ENCODE data around the gene LAGE3.

Gene LAGE3

DNA sequence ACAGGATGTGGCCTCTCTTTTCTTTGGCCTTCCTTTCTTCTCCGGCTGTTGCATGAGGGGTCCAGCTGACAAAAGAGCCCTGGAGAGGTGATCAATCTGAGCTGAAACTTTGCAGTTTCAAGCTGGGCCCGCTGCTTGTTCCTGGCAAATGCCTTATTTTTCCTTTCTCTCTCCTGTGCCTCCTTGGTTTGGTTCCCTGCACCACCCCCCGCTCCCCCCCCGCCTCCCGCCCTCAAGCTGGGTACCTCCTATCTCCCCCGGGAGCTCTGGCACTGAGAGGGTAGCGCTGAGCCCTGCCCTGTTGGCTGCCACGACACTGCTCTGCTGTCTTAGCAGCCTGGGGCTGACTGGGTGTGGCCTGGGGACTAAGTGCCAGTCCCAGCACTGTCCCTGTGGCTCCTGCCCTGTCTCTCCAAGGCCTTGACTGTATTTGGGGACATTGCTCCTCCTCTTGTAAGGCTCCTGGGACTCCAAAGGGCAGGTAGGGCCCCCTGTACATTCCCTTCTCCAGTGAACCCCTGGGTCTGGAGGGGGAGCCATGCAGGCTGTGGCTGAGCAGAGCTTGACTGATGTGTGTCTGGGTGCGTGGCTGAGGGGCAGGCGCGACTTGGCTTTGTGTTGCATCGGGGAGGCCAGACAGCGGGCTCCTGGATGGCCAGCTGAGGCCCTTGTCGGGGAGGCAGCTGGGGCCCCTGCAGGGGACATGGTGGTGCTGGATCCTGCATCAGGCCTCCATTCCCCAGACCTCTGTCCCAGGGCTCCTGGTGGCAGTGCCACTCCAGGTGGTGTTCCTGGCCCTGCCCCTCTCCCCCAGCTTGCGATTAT, 19.9 kb downstream of the LAGE3 start:
- DNase-seq (ENCODE audit: low read depth in 2 of 3, low spot score in 2 of 3) = no peak

DNA sequence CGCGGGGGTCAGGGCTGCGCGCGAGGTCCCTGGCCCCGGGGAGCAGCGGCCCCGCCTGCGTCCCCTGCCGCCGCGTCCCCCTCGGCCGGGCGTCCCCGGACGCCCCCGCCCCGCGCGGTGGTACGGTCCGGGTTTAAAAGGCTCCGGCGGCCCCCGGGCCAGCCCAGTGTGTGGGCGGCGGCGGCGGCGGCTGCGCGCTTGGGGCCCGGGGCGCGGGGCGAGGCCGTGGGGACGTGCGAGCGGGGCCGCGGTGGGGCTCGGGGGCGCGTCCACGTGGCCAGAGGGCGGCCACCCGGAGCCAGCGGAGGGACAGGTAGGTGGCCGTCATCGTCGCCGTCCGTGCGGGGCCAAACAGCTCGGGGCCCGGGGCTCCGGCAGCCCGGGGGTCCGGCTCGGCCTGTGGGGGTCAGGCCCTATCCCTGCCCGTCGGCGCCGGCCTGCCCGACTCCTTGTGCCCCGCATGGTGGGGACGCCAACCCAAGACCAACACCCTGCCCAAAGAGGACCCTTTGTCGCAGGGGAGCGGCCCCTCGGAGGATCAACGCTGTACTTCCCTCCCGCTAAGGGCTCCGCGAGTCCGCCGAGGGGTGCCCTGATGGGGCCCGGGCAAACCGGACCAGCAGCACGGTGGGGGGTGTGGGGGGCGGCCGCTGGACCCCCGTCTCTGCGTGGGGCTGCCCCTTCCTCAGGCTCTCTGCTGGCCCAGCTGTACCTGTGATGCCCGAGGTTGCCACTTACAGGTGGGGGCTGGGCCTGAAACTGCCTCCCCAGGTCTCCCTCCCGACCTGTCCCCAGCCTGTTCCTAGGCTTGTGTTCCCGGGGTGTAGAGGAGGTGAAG, 20.7 kb downstream of the LAGE3 start, which contains the start of gene PLXNA3:
Gene PLXNA3, plus strand, starts transcription at position 166 of the 838 bp plus-strand sequence. CDS start 1,903 bp downstream, outside the sequence.
- peak in 1 of 3 experiments; percentile 40 for DNase-seq (ENCODE audit: low read depth in 2 of 3, low spot score in 2 of 3)

DNA sequence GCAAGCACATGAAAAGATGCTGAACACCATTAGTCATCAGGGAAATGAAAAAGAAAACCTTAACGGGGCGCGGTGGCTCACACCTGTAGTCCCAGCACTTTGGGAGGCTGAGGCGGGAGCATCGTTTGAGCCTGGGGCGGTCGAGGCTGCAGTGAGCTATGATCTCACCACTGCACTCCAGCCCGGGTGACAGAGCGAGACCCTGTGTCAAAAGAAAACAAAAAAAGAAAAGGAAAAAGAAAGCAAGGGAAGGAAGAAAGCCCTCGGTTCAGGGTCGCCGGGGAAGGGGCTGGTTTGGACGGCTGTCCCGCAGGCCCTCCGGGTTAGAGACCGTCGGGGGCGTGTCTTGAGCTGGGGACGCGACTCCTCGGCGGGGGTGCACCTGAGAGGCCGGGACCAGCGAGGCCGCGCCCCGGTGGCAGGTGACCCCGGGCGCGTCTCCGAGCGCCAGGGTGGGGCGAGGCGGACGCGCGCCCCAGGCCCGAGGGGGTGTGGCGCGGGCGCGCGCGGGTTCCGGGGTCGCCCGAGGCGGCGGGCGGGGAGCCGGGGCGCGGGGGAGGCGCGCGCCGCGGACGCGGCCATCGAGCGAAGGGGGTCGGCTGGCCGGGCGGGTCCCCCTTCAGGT, 21.5 kb downstream of the LAGE3 start:
- peak in 1 of 3 experiments; percentile 22 for DNase-seq (ENCODE audit: low read depth in 2 of 3, low spot score in 2 of 3)

DNA sequence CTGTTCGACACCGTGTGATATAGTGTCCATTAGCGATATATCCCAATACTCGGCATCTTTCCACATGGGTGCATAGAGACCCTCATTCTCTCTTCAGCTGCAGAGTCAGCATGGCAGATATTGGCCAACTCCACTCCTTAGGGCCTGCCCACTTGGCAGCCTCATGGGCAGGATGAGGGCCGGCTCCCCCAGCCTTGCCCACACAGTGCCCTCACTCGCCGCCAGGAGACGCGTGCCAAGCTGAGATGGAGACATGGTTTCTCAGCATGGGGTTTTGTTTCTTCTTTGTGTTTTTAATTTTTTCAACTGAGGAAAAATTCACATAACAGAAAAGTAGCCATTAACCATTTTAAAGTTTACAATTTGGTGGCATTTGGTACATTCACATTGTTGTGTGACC, 26.3 kb downstream of the LAGE3 start:
- DNase-seq (ENCODE audit: low read depth in 2 of 3, low spot score in 2 of 3) = no peak

DNA sequence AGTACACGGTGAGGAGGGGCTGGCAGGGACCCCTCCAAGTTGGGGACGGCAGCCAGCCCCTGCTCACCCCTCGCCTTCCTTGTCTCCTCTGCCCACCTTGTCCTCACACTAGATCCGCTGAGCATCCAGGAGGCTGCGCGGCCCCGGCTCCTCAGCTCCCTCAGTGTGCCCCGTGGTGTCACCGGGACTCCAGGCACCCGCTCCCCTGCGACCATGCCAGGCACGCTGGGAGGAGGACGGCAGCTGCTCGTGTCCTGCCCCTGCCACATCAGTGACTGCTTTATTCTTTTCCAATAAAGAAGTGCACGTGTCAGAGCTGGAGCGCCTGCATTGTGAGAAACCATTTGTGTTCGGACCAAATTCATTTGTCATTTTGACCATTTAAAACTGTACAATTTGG, 28.8 kb downstream of the LAGE3 start:
- DNase-seq (ENCODE audit: low read depth in 2 of 3, low spot score in 2 of 3) = no peak

DNA sequence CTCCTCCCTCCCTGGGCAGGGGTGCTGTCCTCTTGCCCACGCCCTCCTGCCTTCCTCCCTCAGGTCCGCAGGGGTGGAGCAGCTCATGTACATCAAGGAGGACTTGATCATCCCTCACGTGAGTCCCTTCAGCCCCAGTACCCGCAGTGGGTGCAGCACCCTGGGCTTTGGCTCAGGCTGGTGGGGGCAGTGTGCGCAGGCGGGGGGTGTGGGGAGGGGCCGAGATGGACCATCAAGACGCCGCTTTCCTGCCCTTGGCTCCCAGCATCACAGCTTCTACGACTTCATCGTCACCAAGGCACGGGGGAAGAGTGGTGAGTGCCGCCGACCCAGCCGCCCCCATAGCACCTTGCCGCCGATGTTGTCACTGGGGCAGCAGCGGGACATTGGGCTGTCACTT, 29.5 kb downstream of the LAGE3 start:
- no peak for DNase-seq (ENCODE audit: low read depth in 2 of 3, low spot score in 2 of 3)

DNA sequence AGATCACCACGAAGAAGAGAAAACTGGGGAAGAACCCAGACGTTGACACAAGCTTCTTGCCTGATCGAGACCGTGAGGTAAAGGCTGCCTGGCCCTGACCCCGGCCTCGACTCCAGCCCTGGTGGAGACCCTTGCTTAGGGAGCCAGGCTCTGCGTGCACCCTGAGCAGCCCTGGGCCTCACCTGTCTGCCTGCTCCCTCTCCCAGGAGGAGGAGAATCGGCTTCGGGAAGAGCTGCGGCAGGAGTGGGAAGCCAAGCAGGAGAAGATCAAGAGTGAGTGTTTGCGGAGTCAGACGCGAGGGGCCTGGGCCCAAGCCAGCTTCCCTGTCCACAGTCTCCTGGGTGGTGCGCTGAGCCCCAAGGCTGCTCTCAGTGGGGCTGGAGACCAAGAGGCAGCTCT, 30.6 kb downstream of the LAGE3 start:
- no peak for DNase-seq (ENCODE audit: low read depth in 2 of 3, low spot score in 2 of 3)

DNA sequence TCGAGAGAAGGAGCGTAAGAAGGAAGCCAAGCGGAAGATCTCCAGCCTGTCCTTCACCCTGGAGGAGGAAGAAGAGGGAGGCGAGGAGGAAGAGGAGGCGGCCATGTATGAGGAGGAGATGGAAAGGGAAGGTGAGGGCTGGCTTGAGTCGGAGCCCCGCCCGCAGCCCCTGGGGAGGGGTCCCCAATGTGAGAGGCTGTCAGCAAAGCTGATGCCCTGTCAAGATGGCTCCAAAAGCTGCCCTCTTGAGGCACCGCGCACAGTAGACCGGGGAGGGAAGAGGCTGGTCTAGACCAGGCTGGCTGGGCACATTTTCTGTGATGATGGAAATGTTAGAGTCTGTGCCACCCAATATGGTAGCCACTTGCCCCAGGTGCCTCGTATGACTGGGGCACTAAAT, 32.7 kb downstream of the LAGE3 start:
- no peak for DNase-seq (ENCODE audit: low read depth in 2 of 3, low spot score in 2 of 3)

DNA sequence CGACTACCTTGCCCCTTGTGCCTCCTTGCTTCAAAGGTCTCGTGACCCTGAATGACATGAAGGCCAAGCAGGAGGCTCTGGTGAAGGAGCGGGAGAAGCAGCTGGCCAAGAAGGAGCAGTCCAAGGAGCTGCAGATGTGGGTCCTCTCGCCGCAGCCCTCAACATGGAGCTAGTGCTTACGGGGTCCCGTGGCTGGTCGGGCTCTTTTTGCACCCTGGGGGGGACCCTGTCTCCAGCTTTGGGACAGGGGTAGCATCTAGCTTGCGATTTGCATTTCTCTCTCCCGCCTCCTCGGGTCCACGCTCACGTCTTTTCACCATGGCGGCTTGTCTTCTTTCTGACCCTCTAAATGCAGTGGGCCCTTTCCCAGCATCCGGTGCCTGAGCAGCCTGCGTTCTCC, 33.3 kb downstream of the LAGE3 start:
- DNase-seq (ENCODE audit: low read depth in 2 of 3, low spot score in 2 of 3) = no peak

DNA sequence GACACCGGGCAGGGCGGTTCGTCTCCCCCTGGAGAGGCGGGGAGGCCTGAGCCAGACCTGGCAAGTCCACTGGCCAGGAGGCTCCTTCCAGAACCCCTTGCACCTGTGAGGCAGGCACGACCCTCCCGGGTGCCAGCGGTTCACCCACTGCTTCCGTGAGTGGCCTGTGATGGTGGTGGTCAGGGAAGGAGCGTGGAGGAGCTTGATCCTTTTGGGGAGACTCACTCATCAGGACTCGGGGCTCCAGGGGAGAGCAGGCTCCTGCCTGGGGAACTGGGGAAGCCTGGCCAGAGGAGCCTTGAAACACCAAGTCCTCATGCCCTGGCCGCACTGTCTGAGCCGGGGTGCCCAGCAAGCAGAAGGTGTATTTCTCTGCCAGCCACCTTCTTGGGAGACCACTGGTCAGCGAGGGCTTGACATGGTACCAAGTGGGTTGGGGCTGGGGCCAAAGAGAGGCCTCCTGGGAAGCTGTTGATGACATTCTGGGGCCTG, 34.3 kb downstream of the LAGE3 start:
- DNase-seq (ENCODE audit: low read depth in 2 of 3, low spot score in 2 of 3) = no peak

DNA sequence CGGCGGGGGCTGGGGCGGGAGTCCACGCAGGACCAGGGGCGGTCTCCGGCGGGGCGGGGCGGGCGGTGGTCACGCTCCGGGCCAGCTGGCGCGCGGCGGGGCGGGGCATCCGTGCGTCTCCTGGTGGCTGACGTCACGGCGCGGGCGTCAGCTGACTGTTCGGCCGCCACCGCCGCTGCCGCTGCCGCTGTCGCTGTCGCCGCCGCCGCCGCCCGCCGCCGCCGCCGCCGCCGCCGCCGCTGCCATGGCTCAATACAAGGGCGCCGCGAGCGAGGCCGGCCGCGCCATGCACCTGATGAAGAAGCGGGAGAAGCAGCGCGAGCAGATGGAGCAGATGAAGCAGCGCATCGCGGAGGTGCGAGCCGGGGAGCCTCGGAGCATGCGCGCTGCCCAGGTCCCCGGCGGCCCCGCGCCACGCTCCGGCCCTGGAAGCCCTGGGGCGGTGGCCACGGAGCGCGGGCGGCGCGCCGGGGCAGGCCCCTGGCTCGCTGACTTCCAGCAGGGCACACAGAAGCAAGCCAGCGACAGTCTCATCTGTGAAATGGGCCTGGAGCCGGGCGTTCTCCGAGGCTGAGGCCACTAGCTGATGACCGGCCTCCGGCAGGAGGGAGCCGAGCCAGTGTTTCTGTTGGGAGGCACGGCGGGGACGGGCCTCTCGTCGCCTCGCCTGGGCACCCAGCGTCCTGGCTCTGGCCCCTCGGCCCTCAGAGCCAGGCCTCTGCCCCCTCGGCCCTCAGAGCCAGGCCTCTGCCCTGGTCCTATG, 34.9 kb downstream of the LAGE3 start, which contains the start of gene FAM50A:
Gene FAM50A, plus strand, starts transcription at position 150 of the 763 bp plus-strand sequence. Its CDS starts 95 bp downstream, at position 245.
- DNase-seq (ENCODE audit: low read depth in 2 of 3, low spot score in 2 of 3) = peak in 1 of 3 experiments; percentile 48

DNA sequence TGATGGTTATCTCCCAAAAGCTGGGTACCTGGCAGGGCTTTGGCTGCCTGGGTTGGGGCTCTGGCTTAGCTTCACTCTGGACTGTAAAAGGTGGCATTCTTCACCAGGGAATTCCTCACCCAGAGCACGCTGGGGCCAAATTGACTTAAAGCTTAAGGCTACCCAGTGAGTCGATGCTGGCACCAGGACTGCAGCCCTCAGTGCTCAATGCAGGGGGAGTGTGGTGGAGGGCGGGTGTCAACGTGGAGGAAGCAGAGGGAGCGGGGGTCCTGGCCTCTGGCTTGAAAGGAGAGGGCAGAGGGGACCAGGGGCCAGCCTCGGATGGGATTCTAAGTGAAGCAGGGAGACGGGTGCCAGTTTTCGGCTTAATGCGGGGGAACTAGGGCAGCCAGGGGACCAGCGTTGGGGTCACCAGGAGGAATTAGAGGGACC, 35.6 kb downstream of the LAGE3 start:
- DNase-seq (ENCODE audit: low read depth in 2 of 3, low spot score in 2 of 3) = no peak

DNA sequence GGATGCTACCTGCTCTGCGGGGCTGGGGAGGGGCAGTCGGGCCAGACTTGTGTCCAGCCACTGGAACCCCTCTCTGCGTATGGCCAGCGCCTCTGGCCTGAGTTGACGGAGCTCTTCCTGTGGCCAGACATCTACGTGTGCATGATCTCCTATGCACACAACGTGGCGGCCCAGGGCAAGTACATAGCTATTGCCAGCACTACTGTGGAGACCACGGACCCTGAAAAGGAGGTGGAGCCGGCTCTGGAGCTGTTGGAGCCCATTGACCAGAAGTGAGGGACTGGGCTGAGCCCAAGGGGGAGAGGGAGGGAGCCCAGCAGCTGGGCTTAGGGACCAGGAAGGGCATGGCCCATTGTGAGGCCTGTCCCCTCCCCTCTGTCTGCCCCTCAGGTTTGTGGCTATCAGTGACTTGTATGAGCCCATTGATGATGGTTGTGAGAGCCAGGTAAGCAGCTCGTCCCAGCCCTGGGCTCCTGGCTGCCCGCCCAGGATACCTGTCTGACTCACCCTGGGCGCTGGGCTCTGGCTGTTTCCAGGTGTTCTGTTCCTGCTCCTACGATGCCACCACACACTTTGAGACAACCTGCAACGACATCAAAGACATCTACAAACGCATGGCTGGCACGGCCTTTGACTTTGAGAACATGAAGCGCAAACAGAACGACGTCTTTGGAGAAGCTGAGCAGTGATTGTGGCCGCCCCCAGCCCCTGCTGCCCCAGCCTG, 36.9 kb downstream of the LAGE3 start:
- no peak for DNase-seq (ENCODE audit: low read depth in 2 of 3, low spot score in 2 of 3)

DNA sequence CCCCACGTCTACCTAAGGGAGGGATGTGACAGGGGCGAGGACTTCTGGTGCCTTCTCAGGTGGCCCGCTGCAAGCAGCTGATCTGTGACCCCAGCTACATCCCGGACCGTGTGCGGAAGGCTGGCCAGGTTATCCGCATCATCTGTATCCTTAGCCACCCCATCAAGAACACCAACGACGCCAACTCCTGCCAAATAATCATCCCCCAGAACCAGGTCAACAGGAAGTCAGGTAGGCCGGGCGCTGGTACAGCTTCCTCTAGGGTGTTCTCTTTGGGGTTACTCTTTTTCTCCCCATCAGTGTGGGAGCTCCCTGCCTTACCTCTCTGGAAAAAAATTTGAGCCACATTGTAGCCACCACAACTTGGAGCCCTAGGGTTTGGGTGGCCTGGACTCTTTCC, 37.5 kb downstream of the LAGE3 start:
- no peak for DNase-seq (ENCODE audit: low read depth in 2 of 3, low spot score in 2 of 3)

DNA sequence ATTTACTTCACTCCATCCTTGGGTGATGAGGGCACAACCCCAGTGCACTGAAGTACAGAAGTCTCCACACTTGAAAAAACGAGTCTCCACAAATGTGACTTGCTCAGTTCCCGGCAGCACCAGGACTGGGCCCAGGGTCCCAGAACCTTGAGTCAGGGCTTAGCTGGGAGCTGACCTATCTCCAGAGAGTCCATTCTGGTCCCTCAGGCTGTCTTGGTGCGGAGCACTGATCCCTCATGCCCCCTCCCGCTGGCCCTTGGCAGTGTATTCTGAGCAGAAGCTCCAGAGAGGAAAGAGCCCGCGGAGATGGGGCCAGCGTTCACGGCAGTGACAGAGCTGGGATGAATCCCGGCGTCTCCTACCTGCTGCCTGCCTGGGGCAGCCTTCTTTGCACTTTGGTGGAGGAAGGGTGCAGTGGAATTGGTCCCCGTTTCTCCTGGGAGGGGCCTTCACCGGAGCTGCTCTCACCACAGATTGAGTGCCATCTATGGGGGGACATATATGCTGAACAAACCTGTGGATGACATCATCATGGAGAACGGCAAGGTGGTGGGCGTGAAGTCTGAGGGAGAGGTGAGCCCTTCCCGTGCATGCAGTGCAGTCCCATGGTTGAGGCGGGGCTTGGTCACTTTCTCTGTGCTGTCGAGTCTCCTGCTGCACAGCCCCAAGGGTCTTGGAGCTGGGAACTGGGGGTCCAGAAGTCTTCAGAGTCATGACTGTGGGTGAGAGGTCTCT, 38.3 kb downstream of the LAGE3 start:
- DNase-seq (ENCODE audit: low read depth in 2 of 3, low spot score in 2 of 3) = no peak

DNA sequence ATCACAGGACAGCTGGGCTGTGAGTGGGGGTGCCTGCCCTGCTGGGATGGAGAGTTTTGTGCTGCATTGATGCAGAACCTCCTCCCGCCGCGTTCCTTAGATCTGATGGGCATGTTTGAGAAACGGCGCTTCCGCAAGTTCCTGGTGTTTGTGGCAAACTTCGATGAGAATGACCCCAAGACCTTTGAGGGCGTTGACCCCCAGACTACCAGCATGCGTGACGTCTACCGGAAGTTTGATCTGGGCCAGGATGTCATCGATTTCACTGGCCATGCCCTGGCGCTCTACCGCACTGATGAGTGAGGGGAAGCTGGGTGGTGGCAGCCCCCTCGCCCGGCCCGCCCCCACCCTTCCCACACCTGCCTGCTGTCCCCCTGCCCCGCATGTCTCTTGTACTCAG, 39.2 kb downstream of the LAGE3 start:
- no peak for DNase-seq (ENCODE audit: low read depth in 2 of 3, low spot score in 2 of 3)

DNA sequence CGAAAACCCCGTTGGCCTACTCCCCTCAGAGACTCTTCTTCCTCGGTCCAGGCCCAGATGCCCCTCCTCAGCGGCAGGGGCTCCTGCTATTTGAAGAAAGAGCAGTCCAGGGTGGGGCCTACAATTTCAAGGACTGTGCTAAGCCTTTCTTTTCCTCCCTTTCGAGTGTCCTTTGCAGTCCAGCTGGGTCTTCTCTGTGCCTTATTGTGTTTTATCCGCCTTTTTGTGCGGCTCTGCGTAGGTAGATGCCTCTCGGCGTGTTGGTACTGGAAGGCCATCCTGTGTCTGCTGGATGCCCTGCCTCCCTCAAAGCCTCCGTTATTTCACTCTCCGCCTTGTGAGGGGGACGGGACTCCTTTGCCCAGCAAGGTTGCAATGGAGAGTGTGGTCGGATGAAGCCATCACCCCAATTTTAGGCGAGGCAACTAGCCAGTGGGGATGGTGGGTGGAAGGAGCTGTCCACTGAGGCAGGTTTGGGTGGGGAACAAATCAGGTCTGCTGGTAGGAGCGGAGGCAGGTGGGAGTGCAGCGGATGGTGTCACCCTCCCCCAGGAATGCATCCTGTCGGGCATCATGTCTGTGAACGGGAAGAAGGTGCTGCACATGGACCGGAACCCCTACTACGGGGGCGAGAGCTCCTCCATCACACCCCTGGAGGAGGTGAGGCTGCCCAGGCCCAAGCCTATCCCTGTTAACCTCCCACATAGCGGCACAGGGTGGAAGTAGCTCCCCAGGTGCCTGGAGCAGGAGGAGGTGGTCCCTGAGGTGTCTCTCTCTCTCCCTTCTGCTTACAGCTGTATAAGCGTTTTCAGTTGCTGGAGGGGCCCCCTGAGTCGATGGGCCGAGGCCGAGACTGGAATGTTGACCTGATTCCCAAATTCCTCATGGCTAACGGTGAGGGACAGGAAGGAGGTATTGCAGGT, 40.8 kb downstream of the LAGE3 start:
- DNase-seq (ENCODE audit: low read depth in 2 of 3, low spot score in 2 of 3) = no peak

All from activated CD8-positive, alpha-beta memory T cell treated with anti-CD3 and anti-CD28 coated beads for 48 hours (primary cell).